DND-41 (cell line): ENCODE measurements around the gene ZP1.

ENCODE experiments used
- ATAC-seq: fragments of 200-7000 bp; cut with Tn5 transposase; 3 replicates; pipeline ENCODE4 v1.9.1; 2021; ENCODE audit warnings: low read depth; ENCODE audit not compliant: insufficient read depth
- DNase-seq: peaks from one replicate; pipeline ENCODE4 v3.0.0-alpha.2; 2020
- H2AFZ ChIP-seq: 2 replicates; pipeline ENCODE4 v1.6.0; 2012; ENCODE audit warnings: low read depth, low read length
- H3K27ac ChIP-seq: 2 replicates; pipeline ENCODE4 v1.5.1; 2012; ENCODE audit warnings: low read length, inconsistent platforms
- H3K27me3 ChIP-seq: fragments of 200-600 bp; sonication (generic); 2 replicates; pipeline ENCODE4 v1.6.0; 2012; ENCODE audit warnings: low read length, mild to moderate bottlenecking, inconsistent platforms; ENCODE audit not compliant: insufficient read depth, poor library complexity
- H3K36me3 ChIP-seq: 2 replicates; pipeline ENCODE4 v1.5.1; 2012; ENCODE audit warnings: low read length, inconsistent platforms; ENCODE audit not compliant: insufficient read depth
- H3K4me1 ChIP-seq: 2 replicates; pipeline ENCODE4 v1.5.1; 2012; ENCODE audit warnings: mild to moderate bottlenecking, low read length; ENCODE audit not compliant: insufficient read depth
- H3K4me2 ChIP-seq: 2 replicates; pipeline ENCODE4 v1.6.0; 2012; ENCODE audit warnings: mild to moderate bottlenecking, moderate library complexity, low read length, inconsistent platforms; ENCODE audit not compliant: insufficient read depth
- H3K4me3 ChIP-seq, 2 experiments: fragments of 200-600 bp in 1 of 2; shearing (Covaris generic) in 1 of 2; 2 replicates each; pipeline ENCODE4 v1.5.1; 2012 to 2016; ENCODE audit warnings: inconsistent platforms in 2 of 2, low read length in 2 of 2, mild to moderate bottlenecking in 2 of 2, low read depth in 1 of 2, moderate library complexity in 1 of 2
- H3K79me2 ChIP-seq: 2 replicates; pipeline ENCODE4 v1.6.0; 2012; ENCODE audit warnings: low read length, inconsistent platforms; ENCODE audit not compliant: insufficient read depth
- H3K9ac ChIP-seq: 2 replicates; pipeline ENCODE4 v1.6.0; 2012; ENCODE audit warnings: low read depth, mild to moderate bottlenecking, inconsistent platforms, low read length, moderate library complexity
- H3K9me3 ChIP-seq: 2 replicates; pipeline ENCODE4 v1.5.1; 2012; ENCODE audit warnings: low read length, moderate library complexity, mild to moderate bottlenecking, inconsistent platforms; ENCODE audit not compliant: insufficient read depth, severe bottlenecking
- H4K20me1 ChIP-seq: 2 replicates; pipeline ENCODE4 v1.6.0; 2012; ENCODE audit warnings: low read length; ENCODE audit not compliant: insufficient read depth
- EZH2 ChIP-seq: IDR thresholded peaks from 3 replicates; pipeline ENCODE4 v1.6.1; 2012; ENCODE audit warnings: borderline replicate concordance, low read depth, mild to moderate bottlenecking, moderate library complexity, low read length, inconsistent platforms; ENCODE audit not compliant: severe bottlenecking
- TF ChIP-seq, protein P1 (sequence below): IDR thresholded peaks from 2 replicates; pipeline ENCODE4 v1.5.1; 2012; ENCODE audit warnings: borderline replicate concordance, low read length, moderate library complexity, mild to moderate bottlenecking; ENCODE audit not compliant: poor library complexity, severe bottlenecking; ENCODE audit errors: extremely low read depth

The ZP1 gene

DNA sequence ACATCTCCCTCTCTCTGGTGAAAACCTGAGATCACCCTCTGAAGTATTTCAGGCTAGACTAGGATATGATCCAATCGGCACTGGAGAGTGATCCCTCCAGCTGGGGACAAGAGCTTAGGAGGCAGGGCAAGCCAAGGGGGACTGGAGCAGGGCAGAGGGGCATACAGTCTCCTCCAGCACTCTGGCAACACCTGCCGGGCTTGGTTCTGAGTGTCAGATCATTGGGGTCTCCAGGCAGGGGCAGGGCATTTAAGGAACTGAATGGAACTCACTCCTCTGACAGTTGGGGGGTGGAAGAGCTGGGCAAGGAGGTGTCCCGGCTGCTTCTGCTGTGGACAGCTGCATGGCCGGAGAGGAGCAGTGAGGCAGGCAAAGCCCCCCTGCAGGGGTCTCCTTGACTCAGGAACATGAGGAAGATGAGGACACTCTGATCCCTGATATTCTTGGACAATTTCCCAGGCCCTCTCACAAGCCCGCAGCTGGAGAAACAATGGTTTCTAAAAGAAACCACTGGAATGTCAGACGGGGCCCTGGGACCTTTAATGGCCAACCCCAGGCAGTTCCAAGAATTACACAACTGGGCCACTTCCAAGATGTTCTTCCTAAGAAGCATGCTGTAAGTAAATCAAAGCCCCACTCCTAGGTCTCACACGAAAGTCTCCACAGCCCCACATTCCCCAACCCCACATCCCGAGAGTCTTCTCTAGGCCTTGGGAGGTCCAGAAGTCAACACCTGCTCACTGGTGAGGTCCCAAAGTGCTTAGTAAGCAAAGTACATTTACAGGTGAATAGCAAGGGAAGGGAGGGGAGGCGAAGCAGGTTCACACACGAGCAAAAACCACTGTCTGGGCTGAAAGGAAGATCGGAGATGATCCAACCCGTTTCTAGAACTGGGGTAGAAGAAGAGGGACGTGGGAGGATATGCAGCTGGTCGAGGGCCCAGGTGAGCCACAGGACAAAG, 26.6 kb upstream of the ZP1 start:
- H3K9ac ChIP-seq = peak overlapping the region; percentile 75; the same call in 1 of the 2 replicates
- peak overlapping the region; percentile 84; the same call in 1 of the 2 replicates for H3K27ac ChIP-seq
- no peak for ATAC-seq

DNA sequence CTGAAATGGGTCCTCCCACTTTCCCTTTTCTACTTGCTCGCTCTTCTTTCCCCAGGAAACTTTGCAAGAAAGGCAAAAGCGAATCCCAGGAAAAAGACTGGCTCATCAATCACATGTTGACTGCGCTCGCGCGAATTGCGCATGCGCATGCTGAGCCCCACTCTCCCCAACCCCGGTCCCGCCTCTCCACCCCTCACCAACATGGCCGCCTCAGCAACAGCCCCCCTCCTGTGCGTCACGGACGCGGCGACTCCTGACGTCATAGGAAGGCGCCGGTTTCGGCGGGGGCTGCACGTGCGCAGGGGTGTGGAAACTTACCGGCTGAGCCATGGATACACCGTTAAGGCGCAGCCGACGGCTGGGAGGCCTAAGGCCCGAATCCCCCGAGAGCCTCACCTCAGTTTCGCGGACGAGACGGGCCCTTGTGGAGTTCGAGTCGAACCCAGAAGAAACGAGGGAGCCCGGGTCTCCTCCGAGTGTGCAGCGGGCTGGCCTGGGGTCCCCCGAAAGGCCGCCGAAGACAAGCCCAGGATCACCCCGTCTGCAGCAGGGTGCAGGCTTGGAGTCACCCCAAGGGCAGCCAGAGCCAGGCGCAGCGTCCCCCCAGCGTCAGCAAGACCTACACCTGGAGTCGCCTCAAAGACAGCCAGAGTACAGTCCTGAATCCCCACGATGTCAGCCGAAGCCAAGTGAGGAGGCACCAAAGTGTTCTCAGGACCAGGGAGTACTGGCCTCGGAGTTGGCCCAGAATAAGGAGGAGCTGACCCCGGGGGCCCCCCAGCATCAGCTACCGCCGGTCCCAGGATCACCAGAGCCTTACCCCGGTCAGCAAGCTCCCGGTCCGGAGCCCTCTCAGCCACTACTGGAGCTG, 25.3 kb upstream of the ZP1 start, which contains the start of gene CCDC86:
Gene CCDC86 (plus strand): TSS at position 317 of the 871 bp plus-strand sequence. CDS start 12 bp downstream, at position 329.
- TF ChIP-seq, protein P1, sequence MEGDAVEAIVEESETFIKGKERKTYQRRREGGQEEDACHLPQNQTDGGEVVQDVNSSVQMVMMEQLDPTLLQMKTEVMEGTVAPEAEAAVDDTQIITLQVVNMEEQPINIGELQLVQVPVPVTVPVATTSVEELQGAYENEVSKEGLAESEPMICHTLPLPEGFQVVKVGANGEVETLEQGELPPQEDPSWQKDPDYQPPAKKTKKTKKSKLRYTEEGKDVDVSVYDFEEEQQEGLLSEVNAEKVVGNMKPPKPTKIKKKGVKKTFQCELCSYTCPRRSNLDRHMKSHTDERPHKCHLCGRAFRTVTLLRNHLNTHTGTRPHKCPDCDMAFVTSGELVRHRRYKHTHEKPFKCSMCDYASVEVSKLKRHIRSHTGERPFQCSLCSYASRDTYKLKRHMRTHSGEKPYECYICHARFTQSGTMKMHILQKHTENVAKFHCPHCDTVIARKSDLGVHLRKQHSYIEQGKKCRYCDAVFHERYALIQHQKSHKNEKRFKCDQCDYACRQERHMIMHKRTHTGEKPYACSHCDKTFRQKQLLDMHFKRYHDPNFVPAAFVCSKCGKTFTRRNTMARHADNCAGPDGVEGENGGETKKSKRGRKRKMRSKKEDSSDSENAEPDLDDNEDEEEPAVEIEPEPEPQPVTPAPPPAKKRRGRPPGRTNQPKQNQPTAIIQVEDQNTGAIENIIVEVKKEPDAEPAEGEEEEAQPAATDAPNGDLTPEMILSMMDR = no peak
- H3K36me3 ChIP-seq = peaks cover 14% of the 10 kb centered on the region
- no peaks in the 10 kb centered on the region for H3K27me3 ChIP-seq
- peak within 1 kb of the TSS; percentile 90 to 98 for H3K4me3 ChIP-seq
- H3K9me3 ChIP-seq = no peaks in the 10 kb centered on the region
- peak; percentile 84 for ATAC-seq
- peaks cover 49% of the 10 kb centered on the region for H3K79me2 ChIP-seq
- peak within 1 kb of the TSS; percentile 75 for H3K9ac ChIP-seq
- peak within 1 kb of the TSS; percentile 96 for H3K4me2 ChIP-seq
- DNase-seq = peak; percentile 98
- peaks cover 25% of the 10 kb centered on the region for H4K20me1 ChIP-seq
- peak within 1 kb of the TSS; percentile 91 for H2AFZ ChIP-seq
- peak within 1 kb of the TSS; percentile 84 for H3K27ac ChIP-seq
- peaks cover 45% of the 10 kb centered on the region for H3K4me1 ChIP-seq

More for the DNA sequence above, 26.6 kb upstream of the ZP1 start:
- Histone ChIP-seq H3K79me2 (peaks cover 42% of the 10 kb centered on the region), H3K9me3 (no peaks in the 10 kb centered on the region), H3K36me3 (peaks cover 10% of the 10 kb centered on the region; the same call in 1 of the 2 replicates), H3K4me1 (peaks cover 38% of the 10 kb centered on the region), H3K4me3 (peak overlapping the region in 1 of 2 experiments; percentile 90; a peak in 2 of 4 replicates), H4K20me1 (peaks cover 22% of the 10 kb centered on the region), H3K4me2 (peak overlapping the region; percentile 96), H2AFZ (peak overlapping the region; percentile 91), H3K27me3 (no peaks in the 10 kb centered on the region)
- TF ChIP-seq, protein P1 = no peak
- TF ChIP-seq EZH2 = no peak
- no peak for DNase-seq

DNA sequence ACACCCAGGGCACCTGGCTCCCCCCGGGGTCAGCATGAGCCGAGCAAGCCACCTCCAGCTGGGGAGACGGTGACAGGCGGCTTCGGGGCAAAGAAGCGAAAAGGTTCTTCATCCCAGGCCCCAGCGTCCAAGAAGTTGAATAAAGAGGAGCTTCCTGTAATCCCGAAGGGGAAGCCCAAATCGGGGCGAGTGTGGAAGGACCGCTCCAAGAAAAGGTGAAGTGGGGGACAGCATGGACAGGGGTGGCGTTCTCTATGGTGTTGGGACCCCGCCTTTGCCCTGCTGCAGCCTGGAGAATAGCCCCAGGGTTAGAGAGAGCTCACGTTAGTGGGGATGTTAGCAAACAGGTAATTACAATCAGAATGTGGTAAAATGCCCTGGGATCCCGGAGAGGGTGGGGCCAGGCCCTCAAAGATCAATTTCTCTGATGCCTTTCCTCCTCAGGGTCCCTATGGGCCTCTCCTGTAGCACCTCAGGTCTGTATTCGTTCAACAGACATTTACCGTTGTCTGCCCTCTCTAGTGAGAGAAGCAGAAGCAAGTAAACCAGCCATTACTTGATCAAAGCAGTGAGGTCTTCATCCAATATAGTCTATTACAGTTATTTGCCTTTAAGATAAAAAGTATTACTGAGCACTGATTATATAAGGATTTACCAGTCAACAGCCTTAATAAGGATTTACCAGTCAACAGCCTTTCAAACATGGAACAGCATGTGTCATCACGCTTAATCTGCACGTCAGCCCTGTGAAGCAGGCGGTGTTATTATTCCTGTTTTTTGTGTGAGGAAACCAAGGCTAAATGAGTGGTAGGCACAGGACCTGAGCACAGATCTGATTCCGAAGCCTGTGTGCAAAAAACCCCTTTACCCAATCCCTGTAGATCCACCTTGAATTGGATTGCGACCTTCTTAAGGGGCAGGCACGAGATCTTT, 24.4 kb upstream of the ZP1 start:
- peak overlapping the region; percentile 96 for H3K4me2 ChIP-seq
- peaks cover 27% of the 10 kb centered on the region for H4K20me1 ChIP-seq
- TF ChIP-seq, protein P1 = no peak
- TF ChIP-seq EZH2 = no peak
- H3K9ac ChIP-seq = peak overlapping the region; percentile 75
- H3K4me3 ChIP-seq = peak overlapping the region; percentile 90 to 98
- DNase-seq (no peak), ATAC-seq (0 out of 3 replicates have a peak, but pooled peaks have one; percentile 3)
- peak overlapping the region; percentile 91 for H2AFZ ChIP-seq
- peak overlapping the region; percentile 74 for H3K27ac ChIP-seq
- peaks cover 45% of the 10 kb centered on the region for H3K4me1 ChIP-seq
- no peaks in the 10 kb centered on the region for H3K9me3 ChIP-seq
- H3K36me3 ChIP-seq = peaks cover 23% of the 10 kb centered on the region
- no peaks in the 10 kb centered on the region for H3K27me3 ChIP-seq
- peaks cover 54% of the 10 kb centered on the region for H3K79me2 ChIP-seq
